Hepatocyte (in vitro differentiated cells): ENCODE measurements around the gene FAM20C. TPM values are rescaled to one million over a fixed set of nuclear protein-coding genes. Genes with fewer than 3 reads are reported as not detected.

Source experiments
- DNase-seq: peaks from one replicate; pipeline ENCODE4 v3.0.0-alpha.2; 2016; ENCODE audit warnings: low spot score
- H2AFZ ChIP-seq: fragments of 200-600 bp; sonication (generic); 2 replicates; pipeline ENCODE4 v1.6.0; 2016; ENCODE audit warnings: antibody characterized with exemption, mild to moderate bottlenecking
- H3K27ac ChIP-seq: fragments of 200-600 bp; sonication (generic); 2 replicates; pipeline ENCODE4 v1.5.1; 2016; ENCODE audit warnings: mild to moderate bottlenecking
- H3K27me3 ChIP-seq: fragments of 200-600 bp; sonication (generic); 2 replicates; pipeline ENCODE4 v1.6.1; 2016
- H3K36me3 ChIP-seq: fragments of 200-600 bp; sonication (generic); replicated peaks from 2 replicates; pipeline ENCODE4 v1.5.1; 2016; ENCODE audit warnings: low read depth; ENCODE audit not compliant: insufficient read depth
- H3K4me1 ChIP-seq: fragments of 200-600 bp; sonication (generic); 2 replicates; pipeline ENCODE4 v1.5.1; 2016; ENCODE audit warnings: mild to moderate bottlenecking, moderate library complexity; ENCODE audit not compliant: insufficient read depth
- H3K4me2 ChIP-seq: fragments of 200-600 bp; sonication (generic); 2 replicates; pipeline ENCODE4 v1.6.0; 2016
- H3K4me3 ChIP-seq: fragments of 200-600 bp; sonication (generic); 2 replicates; pipeline ENCODE4 v1.5.1; 2016; ENCODE audit warnings: mild to moderate bottlenecking
- H3K79me2 ChIP-seq: fragments of 200-600 bp; sonication (generic); 2 replicates; pipeline ENCODE4 v1.6.0; 2017; ENCODE audit warnings: mild to moderate bottlenecking
- H3K9me2 ChIP-seq: fragments of 200-600 bp; sonication (generic); replicated peaks from 2 replicates; pipeline ENCODE4 v1.6.0; 2017; ENCODE audit warnings: mild to moderate bottlenecking; ENCODE audit not compliant: insufficient read depth
- H3K9me3 ChIP-seq: fragments of 200-600 bp; sonication (generic); 2 replicates; pipeline ENCODE4 v1.5.1; 2016; ENCODE audit warnings: low read depth, mild to moderate bottlenecking
- H4K20me1 ChIP-seq: fragments of 200-600 bp; sonication (generic); 2 replicates; pipeline ENCODE4 v1.6.0; 2016; ENCODE audit warnings: mild to moderate bottlenecking; ENCODE audit not compliant: insufficient read depth, poor library complexity, severe bottlenecking
- EZH2 ChIP-seq: fragments of 200-600 bp; sonication (generic); IDR thresholded peaks from 2 replicates; pipeline ENCODE4 v1.6.1; 2016; ENCODE audit warnings: antibody characterized with exemption, mild to moderate bottlenecking, borderline replicate concordance
- EZH2phosphoT487 ChIP-seq: fragments of 200-600 bp; sonication (generic); IDR thresholded peaks from one replicate; pipeline ENCODE4 v1.6.1; 2018; ENCODE audit warnings: antibody characterized with exemption, mild to moderate bottlenecking, low read depth, moderate library complexity; ENCODE audit not compliant: unreplicated experiment, severe bottlenecking
- WGBS: methylation state at CpG from one replicate; pipeline ENCODE4 v1.1.6; 2016; ENCODE audit warnings: low lambda C conversion rate; ENCODE audit errors: missing lambda C conversion rate; 5-methylcytosine and 5-hydroxymethylcytosine counted together
- polyA plus RNA-seq: library from polyadenylated mRNA; unstranded; fragments of >200 nt; fragmentation: Nextera tagmentation; extraction: Ambion mirVana; gene quantifications from 2 replicates; pipeline ENCODE4 v1.2.1, GENCODE V29; 2016
- total RNA-seq: library from RNA; depleted of rRNA; stranded (reverse); fragments of >200 nt; gene quantifications from 2 replicates; pipeline ENCODE4 v1.2.3, GENCODE V29; 2014
- TF ChIP-seq, protein P1 (sequence below): fragments of 200-600 bp; sonication (generic); IDR thresholded peaks from 2 replicates; pipeline ENCODE4 v1.5.1; 2016; ENCODE audit warnings: antibody characterized with exemption, mild to moderate bottlenecking; ENCODE audit not compliant: poor library complexity

FAM20C gene
- total and polyA plus RNA-seq, 2 experiments from 2014 or later = 24.4 to 42.5 TPM

DNA sequence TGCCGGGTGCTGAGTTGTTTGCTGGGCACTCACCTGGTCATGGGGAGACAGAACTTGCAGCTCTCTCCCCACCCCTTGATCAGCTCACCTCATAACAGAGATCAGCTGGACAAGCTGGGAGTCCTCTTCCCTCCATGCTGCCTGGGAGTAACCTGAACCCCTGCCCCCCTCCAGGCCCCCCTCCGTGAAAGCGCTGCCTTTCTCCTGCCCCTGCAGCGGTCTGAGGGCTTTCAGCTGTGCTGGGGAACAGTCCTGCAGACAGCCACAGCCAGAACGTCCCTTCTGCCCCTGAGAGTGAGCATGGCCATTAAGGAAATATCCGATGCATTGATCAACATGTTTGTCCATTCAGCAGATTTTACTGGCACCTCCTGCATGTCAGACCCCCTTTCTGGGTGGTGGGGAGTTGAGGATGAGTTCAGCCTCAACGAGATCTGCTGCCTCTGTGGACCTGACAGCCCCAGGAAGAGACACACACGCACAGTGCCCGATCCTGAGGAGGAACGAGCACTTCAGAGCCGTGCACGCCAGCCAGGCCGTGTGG lies 4.5 kb downstream of the FAM20C start:
- H3K4me1 ChIP-seq = peaks cover 12% of the 10 kb centered on the region
- H3K36me3 ChIP-seq = no peaks in the 10 kb centered on the region
- no peaks in the 10 kb centered on the region for H3K9me3 ChIP-seq
- no peak overlapping the region for H2AFZ ChIP-seq
- WGBS = 68% methylated on average over 13 of the region's 13 CpGs
- H3K4me2 ChIP-seq = peak overlapping the region; percentile 96
- H3K4me3 ChIP-seq = no peak overlapping the region
- DNase-seq = no peak
- no peaks in the 10 kb centered on the region for H3K27me3 ChIP-seq
- TF ChIP-seq EZH2 = no peak
- TF ChIP-seq, protein P1, sequence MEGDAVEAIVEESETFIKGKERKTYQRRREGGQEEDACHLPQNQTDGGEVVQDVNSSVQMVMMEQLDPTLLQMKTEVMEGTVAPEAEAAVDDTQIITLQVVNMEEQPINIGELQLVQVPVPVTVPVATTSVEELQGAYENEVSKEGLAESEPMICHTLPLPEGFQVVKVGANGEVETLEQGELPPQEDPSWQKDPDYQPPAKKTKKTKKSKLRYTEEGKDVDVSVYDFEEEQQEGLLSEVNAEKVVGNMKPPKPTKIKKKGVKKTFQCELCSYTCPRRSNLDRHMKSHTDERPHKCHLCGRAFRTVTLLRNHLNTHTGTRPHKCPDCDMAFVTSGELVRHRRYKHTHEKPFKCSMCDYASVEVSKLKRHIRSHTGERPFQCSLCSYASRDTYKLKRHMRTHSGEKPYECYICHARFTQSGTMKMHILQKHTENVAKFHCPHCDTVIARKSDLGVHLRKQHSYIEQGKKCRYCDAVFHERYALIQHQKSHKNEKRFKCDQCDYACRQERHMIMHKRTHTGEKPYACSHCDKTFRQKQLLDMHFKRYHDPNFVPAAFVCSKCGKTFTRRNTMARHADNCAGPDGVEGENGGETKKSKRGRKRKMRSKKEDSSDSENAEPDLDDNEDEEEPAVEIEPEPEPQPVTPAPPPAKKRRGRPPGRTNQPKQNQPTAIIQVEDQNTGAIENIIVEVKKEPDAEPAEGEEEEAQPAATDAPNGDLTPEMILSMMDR = no peak
- H3K79me2 ChIP-seq = peaks cover 57% of the 10 kb centered on the region
- no peak overlapping the region for H3K27ac ChIP-seq
- H4K20me1 ChIP-seq = peaks cover 51% of the 10 kb centered on the region
- no peaks in the 10 kb centered on the region for H3K9me2 ChIP-seq

DNA sequence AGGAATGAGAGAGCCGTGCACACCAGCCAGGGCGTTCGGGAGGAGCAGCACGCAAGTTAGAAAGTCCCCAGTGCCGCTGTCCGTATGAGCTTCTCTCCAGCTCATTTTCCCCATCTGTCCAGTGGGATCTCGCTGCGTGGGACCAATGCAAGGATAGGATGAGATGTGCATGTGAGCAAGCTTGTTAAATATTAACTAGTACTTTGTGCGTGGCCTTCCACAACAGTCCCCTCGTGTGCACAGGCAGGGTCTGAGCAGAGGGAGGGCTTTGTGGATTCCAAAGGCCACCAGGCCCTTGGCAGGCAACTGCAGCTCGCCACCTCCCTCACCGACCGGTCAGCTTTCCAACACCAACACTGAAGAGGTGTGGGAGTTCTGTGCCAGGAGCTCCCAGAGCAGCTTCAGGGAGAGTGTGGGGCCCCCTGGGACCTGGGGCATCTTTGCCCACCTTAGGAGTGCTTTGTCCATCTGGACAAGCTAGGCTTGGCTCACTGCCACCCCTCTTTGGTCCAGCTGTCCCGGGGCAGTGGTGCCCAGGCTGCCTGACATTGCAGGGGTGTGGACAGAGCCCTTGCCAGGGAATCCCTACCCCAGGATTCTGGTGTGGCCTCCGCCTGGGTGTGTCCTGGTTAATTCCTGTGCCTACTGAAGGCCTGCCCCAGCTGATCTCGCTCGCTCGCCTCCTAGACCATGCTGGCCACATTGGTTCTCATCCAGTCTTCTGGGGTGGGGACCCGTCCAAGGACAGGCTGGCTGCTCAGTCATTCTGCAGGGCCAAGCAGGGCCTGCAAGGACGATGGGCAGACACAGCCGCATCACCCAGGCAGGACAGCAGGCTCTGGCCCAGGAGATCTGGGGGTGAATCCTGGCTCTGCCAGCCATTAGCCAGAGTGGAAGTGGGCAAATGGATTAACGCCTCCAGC lies 5.3 kb downstream of the FAM20C start:
- H3K4me2 ChIP-seq = no peak overlapping the region
- no peak overlapping the region for H2AFZ ChIP-seq
- no peaks in the 10 kb centered on the region for H3K36me3 ChIP-seq
- H3K9me3 ChIP-seq = no peaks in the 10 kb centered on the region
- H3K27me3 ChIP-seq = no peaks in the 10 kb centered on the region
- no peak for DNase-seq
- peaks cover 57% of the 10 kb centered on the region for H3K79me2 ChIP-seq
- 89% methylated on average over 21 of the region's 22 CpGs for WGBS
- H3K27ac ChIP-seq = no peak overlapping the region
- no peak overlapping the region for H3K4me3 ChIP-seq
- no peaks in the 10 kb centered on the region for H3K9me2 ChIP-seq
- H4K20me1 ChIP-seq = peaks cover 51% of the 10 kb centered on the region
- H3K4me1 ChIP-seq = peaks cover 12% of the 10 kb centered on the region
- no peak for TF ChIP-seq EZH2
- TF ChIP-seq, protein P1 = no peak
- no peak for TF ChIP-seq EZH2phosphoT487

DNA sequence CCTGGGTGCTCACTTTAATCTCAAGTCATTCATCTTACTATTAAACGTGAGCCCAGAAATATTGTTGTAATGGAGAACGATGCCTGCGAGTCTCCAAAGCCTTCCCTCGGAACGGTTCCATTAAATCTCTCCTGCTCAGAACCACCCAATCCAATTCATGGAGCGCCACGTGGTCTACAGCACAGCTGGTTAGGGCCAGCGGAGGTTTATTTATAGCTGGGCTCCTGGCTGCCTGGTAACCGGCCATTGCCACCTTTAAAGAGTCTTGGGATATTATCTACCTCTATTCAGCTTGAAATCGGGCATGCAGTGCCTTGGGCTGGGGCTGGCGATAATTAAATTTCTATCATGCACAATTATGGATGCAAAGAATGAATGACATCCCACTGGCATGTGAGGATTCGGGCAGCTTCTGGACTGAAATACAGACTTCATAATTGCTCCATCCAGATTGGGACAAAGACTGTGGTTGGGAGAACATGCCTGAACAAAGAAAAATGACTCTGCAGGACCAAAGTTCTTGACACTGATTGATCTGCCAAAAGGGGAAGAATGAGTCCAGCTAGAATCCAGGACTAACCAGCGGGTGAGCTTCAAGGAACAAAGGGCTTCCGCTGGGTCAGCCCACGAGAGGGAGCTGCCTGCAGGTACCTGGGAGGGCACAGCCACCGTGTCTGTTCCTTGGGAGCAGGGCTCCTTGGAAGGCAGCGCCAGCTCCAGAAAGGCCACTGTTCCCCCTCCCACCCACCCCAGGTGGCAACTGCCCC lies 7.3 kb downstream of the FAM20C start:
- Histone ChIP-seq H3K4me1 (peaks cover 12% of the 10 kb centered on the region), H2AFZ (no peak overlapping the region), H3K4me2 (no peak overlapping the region), H3K79me2 (peaks cover 44% of the 10 kb centered on the region), H3K9me3 (no peaks in the 10 kb centered on the region), H3K27ac (no peak overlapping the region), H4K20me1 (peaks cover 37% of the 10 kb centered on the region), H3K9me2 (no peaks in the 10 kb centered on the region), H3K4me3 (no peak overlapping the region), H3K27me3 (no peaks in the 10 kb centered on the region), H3K36me3 (no peaks in the 10 kb centered on the region)
- no peak for DNase-seq
- 88% methylated on average over 17 of the region's 17 CpGs for WGBS
- TF ChIP-seq, protein P1 = no peak
- TF ChIP-seq EZH2 (no peak), EZH2phosphoT487 (no peak)
